ENCODE results near the gene ADORA3.

DNA sequence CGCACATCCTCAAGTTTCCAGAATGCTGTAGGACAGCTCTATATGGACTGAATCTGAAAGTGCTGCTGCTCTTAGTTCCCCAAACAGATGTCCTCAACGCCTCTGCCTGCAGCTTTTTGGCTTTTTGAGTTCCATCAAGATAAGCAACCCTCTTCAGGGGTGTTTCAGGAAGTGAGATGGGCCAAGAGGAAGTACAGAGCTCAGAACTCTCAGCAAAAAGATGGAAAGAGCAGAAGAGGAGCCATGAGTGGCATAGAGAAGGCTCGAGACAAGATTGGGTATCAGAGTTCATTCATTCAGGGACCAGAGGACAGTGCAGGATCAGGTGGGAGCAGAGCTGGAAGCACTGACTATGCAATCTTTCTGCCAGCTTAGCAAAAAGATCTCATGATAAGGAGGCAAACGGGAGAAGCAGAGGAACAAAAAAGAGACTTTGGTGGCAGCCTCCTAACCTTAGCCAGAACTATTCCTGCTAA, at the start of gene ADORA3, which contains the start of gene TMIGD3:
- TF ChIP-seq, protein P1, sequence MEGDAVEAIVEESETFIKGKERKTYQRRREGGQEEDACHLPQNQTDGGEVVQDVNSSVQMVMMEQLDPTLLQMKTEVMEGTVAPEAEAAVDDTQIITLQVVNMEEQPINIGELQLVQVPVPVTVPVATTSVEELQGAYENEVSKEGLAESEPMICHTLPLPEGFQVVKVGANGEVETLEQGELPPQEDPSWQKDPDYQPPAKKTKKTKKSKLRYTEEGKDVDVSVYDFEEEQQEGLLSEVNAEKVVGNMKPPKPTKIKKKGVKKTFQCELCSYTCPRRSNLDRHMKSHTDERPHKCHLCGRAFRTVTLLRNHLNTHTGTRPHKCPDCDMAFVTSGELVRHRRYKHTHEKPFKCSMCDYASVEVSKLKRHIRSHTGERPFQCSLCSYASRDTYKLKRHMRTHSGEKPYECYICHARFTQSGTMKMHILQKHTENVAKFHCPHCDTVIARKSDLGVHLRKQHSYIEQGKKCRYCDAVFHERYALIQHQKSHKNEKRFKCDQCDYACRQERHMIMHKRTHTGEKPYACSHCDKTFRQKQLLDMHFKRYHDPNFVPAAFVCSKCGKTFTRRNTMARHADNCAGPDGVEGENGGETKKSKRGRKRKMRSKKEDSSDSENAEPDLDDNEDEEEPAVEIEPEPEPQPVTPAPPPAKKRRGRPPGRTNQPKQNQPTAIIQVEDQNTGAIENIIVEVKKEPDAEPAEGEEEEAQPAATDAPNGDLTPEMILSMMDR (IDR thresholded peaks at IDR 0.05): no peak
- TF ChIP-seq ZFX (IDR thresholded peaks at IDR 0.05; ENCODE audit: borderline replicate concordance): no peak

Data from 22Rv1 (cell line).